SH-SY5Y (cell line): ENCODE measurements around the gene IMPG1.

ENCODE experiments used
- GATA2 ChIP-seq: IDR thresholded peaks from 2 replicates; pipeline ENCODE4 v1.6.1; 2011; ENCODE audit warnings: mild to moderate bottlenecking, low read depth, low read length
- GATA3 ChIP-seq: IDR thresholded peaks from 2 replicates; pipeline ENCODE4 v1.6.1; 2011; ENCODE audit warnings: low read depth, mild to moderate bottlenecking, low read length, moderate library complexity

DNA sequence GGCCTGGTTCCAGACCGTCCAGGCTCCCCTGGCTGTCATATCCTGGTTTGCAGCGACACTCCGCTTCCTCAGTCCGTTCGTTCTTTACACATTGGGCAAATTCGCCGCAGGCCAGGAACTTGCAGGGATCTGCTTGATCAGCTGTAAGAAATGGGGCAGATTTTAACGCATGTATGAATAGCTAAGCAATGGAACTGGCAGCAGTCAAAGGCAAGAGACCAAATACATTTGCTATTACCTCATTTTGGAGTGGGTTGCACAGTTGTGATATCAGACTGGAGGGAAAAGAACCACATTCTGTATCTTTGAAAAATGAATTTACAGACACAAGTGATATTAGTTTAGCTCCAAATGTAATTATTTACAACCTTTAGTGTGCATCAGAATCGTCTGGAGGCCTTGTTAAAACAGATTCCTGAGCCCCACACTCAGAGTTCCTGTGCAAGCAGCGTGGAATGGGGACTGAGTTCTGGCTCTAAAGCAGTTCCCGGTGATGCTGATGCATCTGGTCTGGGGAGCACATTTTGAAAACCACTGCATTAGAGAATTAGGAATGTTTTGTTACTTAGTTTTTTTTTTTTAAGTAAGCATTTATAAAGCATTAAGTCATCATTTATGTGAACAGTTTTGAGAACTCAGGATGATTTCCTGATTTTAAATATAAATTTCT is 141.3 kb downstream of the IMPG1 start:
- TF ChIP-seq GATA2 (no peak), GATA3 (no peak)
